Adipose tissue (tissue), 3 donors: ENCODE data around the gene HOMER3. TPM values are rescaled to one million over a fixed set of nuclear protein-coding genes. Genes with fewer than 3 reads are reported as not detected.

ENCODE experiments used
- H3K27ac ChIP-seq: one replicate; pipeline ENCODE4 v1.5.1; 2013; ENCODE audit warnings: low read depth, low read length
- WGBS, 3 donors: extraction: QIAGEN DNeasy Blood & Tissue Kit; methylation state at CpG; one replicate each; pipeline ENCODE4 v1.1.7; 2013; 5-methylcytosine and 5-hydroxymethylcytosine counted together
- polyA plus RNA-seq, 3 donors: library from polyadenylated mRNA; stranded (reverse); fragments of 200-250 nt; gene quantifications; one replicate each; pipeline ENCODE4 v1.2.3, GENCODE V29; 2013
- donor health status: healthy with polysubstance abuse.
- donor health status: Bipolar disorder and iron deficiency.
- donor health status: healthy.

The HOMER3 gene
- polyA plus RNA-seq, 3 donors, result 5.7 to 44.3 (median 16.3) TPM

GRCh38 chr19:18895824-18896341, 45.1 kb downstream of the HOMER3 start, which contains the start of gene CERS1:
Gene CERS1, minus strand, starts transcription at chr19:18896158. Its CDS starts 86 bp downstream, at chr19:18896072.
- H3K27ac ChIP-seq, result no peak within 1 kb of the TSS
- WGBS, 3 donors, result 1% methylated on average over 61 to 89 of the region's 89 CpGs; no CpG with 5 or more reads in 1 of the 3 donors

- WGBS, 3 donors, result 1% methylated on average over 64 to 72 of the region's 72 CpGs
- H3K27ac ChIP-seq, result no peak overlapping the region
Observed at GRCh38 chr19:18895038-18895823, 45.8 kb downstream of the HOMER3 start.

GRCh38 chr19:18894254-18895037, 46.6 kb downstream of the HOMER3 start:
- 5 to 12% (median 7%) methylated on average over 24 to 28 of the region's 28 CpGs for WGBS, 3 donors
- no peak overlapping the region for H3K27ac ChIP-seq

- no peak overlapping the region for H3K27ac ChIP-seq
- WGBS, 3 donors, result 47 to 59% (median 54%) methylated on average over 17 to 18 of the region's 18 CpGs
Observed at GRCh38 chr19:18893587-18894253, 47.3 kb downstream of the HOMER3 start.

GRCh38 chr19:18889949-18890745, 50.9 kb downstream of the HOMER3 start:
- 76 to 84% (median 83%) methylated on average over 10 of the region's 10 CpGs for WGBS, 3 donors
- H3K27ac ChIP-seq, result no peak overlapping the region

- WGBS, 3 donors, result 87 to 91% (median 90%) methylated on average over 4 of the region's 4 CpGs
- H3K27ac ChIP-seq, result no peak overlapping the region
Observed at GRCh38 chr19:18886972-18887371, 54.0 kb downstream of the HOMER3 start.

GRCh38 chr19:18883526-18884304, 57.3 kb downstream of the HOMER3 start:
- WGBS, 3 donors, result 80 to 85% (median 84%) methylated on average over 29 to 30 of the region's 30 CpGs

GRCh38 chr19:18881491-18881890, 59.5 kb downstream of the HOMER3 start:
- WGBS, 3 donors, result 90 to 95% (median 91%) methylated on average over 7 of the region's 7 CpGs
- no peak overlapping the region for H3K27ac ChIP-seq

More at GRCh38 chr19:18883526-18884304, 57.3 kb downstream of the HOMER3 start:
- no peak overlapping the region for H3K27ac ChIP-seq

- 64 to 83% (median 76%) methylated on average over 12 to 13 of the region's 13 CpGs for WGBS, 3 donors
- no peak overlapping the region for H3K27ac ChIP-seq
Observed at GRCh38 chr19:18879579-18880373, 61.2 kb downstream of the HOMER3 start.

Other genes starting within 250 kb of the HOMER3 start
- gene COMP, start 149.9 kb downstream of the HOMER3 start, polyA plus RNA-seq, result 1 to 10 TPM in 1 of 3 donors, under 1 TPM in 2; 0.24 to 3.4 (median 0.52) TPM
- gene UPF1, start 109.3 kb downstream of the HOMER3 start, polyA plus RNA-seq, result 10 to 100 TPM; 28.5 to 45.5 (median 35.2) TPM
- 1 to 10 TPM in 1 of 3 donors, under 1 TPM in 2; 0.24 to 1.0 (median 0.31) TPM for gene CERS1, start 45.1 kb downstream of the HOMER3 start, polyA plus RNA-seq
- gene COPE, start 21.8 kb downstream of the HOMER3 start, polyA plus RNA-seq, result 100 to 1,000 TPM; 139 to 193 (median 188) TPM
- 10 to 100 TPM; 45.9 to 59.4 (median 55.4) TPM for gene DDX49, start 21.5 kb downstream of the HOMER3 start, polyA plus RNA-seq
- 10 to 100 TPM; 14.3 to 35.2 (median 31.7) TPM for gene SUGP2, start 92.3 kb upstream of the HOMER3 start, polyA plus RNA-seq
- gene ARMC6, start 92.4 kb upstream of the HOMER3 start, polyA plus RNA-seq, result 10 to 100 TPM in 2 of 3 donors, 1 to 10 TPM in 1; 8.7 to 19.9 (median 15.6) TPM
- gene SLC25A42, start 122.8 kb upstream of the HOMER3 start, polyA plus RNA-seq, result 10 to 100 TPM; 10.8 to 11.4 (median 11.0) TPM
- gene TMEM161A, start 197.3 kb upstream of the HOMER3 start, polyA plus RNA-seq, result 10 to 100 TPM in 2 of 3 donors, 1 to 10 TPM in 1; 8.7 to 21.8 (median 19.0) TPM
- under 1 TPM; 0.22 to 1.00 (median 0.23) TPM for gene MEF2B, start 229.0 kb upstream of the HOMER3 start, polyA plus RNA-seq